SW480 (cell line): Measurements from ENCODE around the gene PANX1.
A peak's percentile ranks its signal among the peaks of the same experiment; 100 is the strongest.

Source experiments
- DNase-seq: peaks from one replicate; pipeline ENCODE4 v3.0.0-alpha.2; 2016; ENCODE audit warnings: low spot score

PANX1 gene

GRCh38 chr11:94129512-94130297, 1.1 kb downstream of the PANX1 start:
- DNase-seq = peak; percentile 22

- DNase-seq = no peak
Measured at GRCh38 chr11:94130298-94131046, 1.8 kb downstream of the PANX1 start.

GRCh38 chr11:94131047-94131717, 2.5 kb downstream of the PANX1 start:
- DNase-seq = no peak

GRCh38 chr11:94131718-94132115, 3.1 kb downstream of the PANX1 start:
- no peak for DNase-seq

- DNase-seq = no peak
Measured at GRCh38 chr11:94132152-94132558, 3.5 kb downstream of the PANX1 start.

- no peak for DNase-seq
Measured at GRCh38 chr11:94132823-94133408, 4.3 kb downstream of the PANX1 start.

- DNase-seq = no peak
Measured at GRCh38 chr11:94133752-94134151, 5.1 kb downstream of the PANX1 start.

- DNase-seq = no peak
Measured at GRCh38 chr11:94134651-94135512, 6.2 kb downstream of the PANX1 start.

GRCh38 chr11:94139416-94139815, 10.8 kb downstream of the PANX1 start:
- no peak for DNase-seq

GRCh38 chr11:94140154-94140655, 11.6 kb downstream of the PANX1 start:
- DNase-seq = no peak

- no peak for DNase-seq
Measured at GRCh38 chr11:94141511-94142307, 13.1 kb downstream of the PANX1 start.

- DNase-seq = no peak
Measured at GRCh38 chr11:94142308-94143281, 14.0 kb downstream of the PANX1 start.

- no peak for DNase-seq
Measured at GRCh38 chr11:94144216-94144615, 15.6 kb downstream of the PANX1 start.

GRCh38 chr11:94144664-94145063, 16.0 kb downstream of the PANX1 start:
- no peak for DNase-seq

- DNase-seq = no peak
Measured at GRCh38 chr11:94145431-94145830, 16.8 kb downstream of the PANX1 start.

- no peak for DNase-seq
Measured at GRCh38 chr11:94145916-94146315, 17.3 kb downstream of the PANX1 start.

GRCh38 chr11:94147433-94147845, 18.8 kb downstream of the PANX1 start:
- DNase-seq = no peak

GRCh38 chr11:94148189-94148588, 19.5 kb downstream of the PANX1 start:
- no peak for DNase-seq

- no peak for DNase-seq
Measured at GRCh38 chr11:94149431-94150017, 20.9 kb downstream of the PANX1 start.
